KMS-11 (cell line): ENCODE data around the gene MRGPRD.

ENCODE experiments used
- H2AFZ ChIP-seq: fragments of 200-600 bp; sonication (generic); 2 replicates; pipeline ENCODE4 v1.6.1; 2016; ENCODE audit warnings: antibody characterized with exemption, mixed run types, low read depth
- H3K27ac ChIP-seq: fragments of 200-600 bp; sonication (generic); 2 replicates; pipeline ENCODE4 v1.6.1; 2016; ENCODE audit warnings: mild to moderate bottlenecking, mixed run types
- H3K27me3 ChIP-seq: fragments of 200-600 bp; sonication (generic); 2 replicates; pipeline ENCODE4 v1.6.1; 2017; ENCODE audit warnings: mild to moderate bottlenecking, low read depth, mixed run types, moderate library complexity; ENCODE audit not compliant: insufficient read depth
- H3K36me3 ChIP-seq: fragments of 200-600 bp; sonication (generic); 2 replicates; pipeline ENCODE4 v1.6.1; 2017; ENCODE audit warnings: mild to moderate bottlenecking, mixed run types; ENCODE audit not compliant: insufficient read depth
- H3K4me1 ChIP-seq: fragments of 200-600 bp; sonication (generic); 2 replicates; pipeline ENCODE4 v1.6.1; 2016; ENCODE audit warnings: mild to moderate bottlenecking, low read depth, mixed run types; ENCODE audit not compliant: poor library complexity, severe bottlenecking
- H3K4me2 ChIP-seq: fragments of 200-600 bp; sonication (generic); 2 replicates; pipeline ENCODE4 v1.7.0; 2016; ENCODE audit warnings: mild to moderate bottlenecking, mixed run types
- H3K4me3 ChIP-seq: fragments of 200-600 bp; sonication (generic); IDR thresholded peaks from 2 replicates; pipeline ENCODE4 v1.6.1; 2017; ENCODE audit warnings: low read depth, low read length, mixed read lengths; ENCODE audit not compliant: insufficient read depth
- H3K79me2 ChIP-seq: fragments of 200-600 bp; sonication (generic); 2 replicates; pipeline ENCODE4 v1.6.1; 2016; ENCODE audit warnings: low read depth, mixed run types; ENCODE audit not compliant: insufficient read depth
- H3K9ac ChIP-seq: fragments of 200-600 bp; sonication (generic); 2 replicates; pipeline ENCODE4 v1.6.1; 2016; ENCODE audit warnings: mild to moderate bottlenecking, mixed run types
- H4K20me1 ChIP-seq: fragments of 200-600 bp; sonication (generic); 2 replicates; pipeline ENCODE4 v1.6.1; 2016; ENCODE audit warnings: mild to moderate bottlenecking, mixed run types; ENCODE audit not compliant: insufficient read depth
- TF ChIP-seq, protein P1 (sequence below): fragments of 200-600 bp; sonication (generic); conservative IDR thresholded peaks from 2 replicates; pipeline ENCODE4 v1.6.1; 2017; ENCODE audit warnings: low read depth, mild to moderate bottlenecking, antibody characterized with exemption, low read length, moderate library complexity, mixed read lengths

Gene MRGPRD

DNA sequence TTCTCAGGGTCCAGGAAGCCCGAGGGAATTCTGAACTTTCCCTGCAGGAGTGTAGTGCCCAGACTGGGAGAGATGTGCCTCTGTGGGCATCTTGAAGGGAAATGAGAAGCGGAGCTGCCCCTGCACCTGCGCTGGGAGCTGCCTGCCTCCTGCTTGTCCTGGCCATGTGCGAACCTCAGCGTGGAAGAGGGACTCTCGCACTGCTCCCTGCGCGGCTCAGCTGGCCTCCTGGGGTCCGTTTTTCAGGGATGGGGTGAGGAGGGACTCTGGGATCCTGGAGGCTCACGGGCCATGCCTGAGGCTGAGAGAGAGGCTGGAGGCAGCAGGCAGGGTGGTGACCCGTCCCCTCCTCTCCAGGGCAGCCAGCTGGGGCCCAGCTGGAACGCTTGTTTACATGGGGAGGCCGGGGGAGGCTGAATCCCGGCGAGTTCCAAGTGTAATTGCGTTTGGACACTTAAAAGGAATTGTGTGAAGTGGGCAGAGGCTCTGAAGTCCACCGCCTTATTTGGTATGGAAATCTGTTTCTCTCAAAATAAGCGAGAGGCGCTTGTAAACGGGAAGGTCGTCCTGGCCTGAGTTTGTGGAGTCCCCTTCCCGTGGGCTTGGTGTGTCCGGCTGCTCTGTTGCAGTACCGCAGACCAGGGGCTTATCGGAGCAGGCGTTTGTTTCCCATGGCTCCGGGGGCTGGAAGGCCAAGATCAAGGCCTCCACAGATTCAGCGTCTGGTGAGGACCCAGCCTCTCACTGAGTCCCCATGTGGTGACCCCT lies 33.5 kb upstream of the MRGPRD start:
- Histone ChIP-seq H3K36me3 (no peaks in the 10 kb centered on the region), H2AFZ (no peak overlapping the region), H4K20me1 (no peaks in the 10 kb centered on the region), H3K4me2 (no peak overlapping the region), H3K27me3 (peaks cover 39% of the 10 kb centered on the region), H3K9ac (no peak overlapping the region), H3K79me2 (no peaks in the 10 kb centered on the region), H3K4me3 (no peak overlapping the region), H3K4me1 (no peaks in the 10 kb centered on the region), H3K27ac (no peak overlapping the region)
- TF ChIP-seq, protein P1, sequence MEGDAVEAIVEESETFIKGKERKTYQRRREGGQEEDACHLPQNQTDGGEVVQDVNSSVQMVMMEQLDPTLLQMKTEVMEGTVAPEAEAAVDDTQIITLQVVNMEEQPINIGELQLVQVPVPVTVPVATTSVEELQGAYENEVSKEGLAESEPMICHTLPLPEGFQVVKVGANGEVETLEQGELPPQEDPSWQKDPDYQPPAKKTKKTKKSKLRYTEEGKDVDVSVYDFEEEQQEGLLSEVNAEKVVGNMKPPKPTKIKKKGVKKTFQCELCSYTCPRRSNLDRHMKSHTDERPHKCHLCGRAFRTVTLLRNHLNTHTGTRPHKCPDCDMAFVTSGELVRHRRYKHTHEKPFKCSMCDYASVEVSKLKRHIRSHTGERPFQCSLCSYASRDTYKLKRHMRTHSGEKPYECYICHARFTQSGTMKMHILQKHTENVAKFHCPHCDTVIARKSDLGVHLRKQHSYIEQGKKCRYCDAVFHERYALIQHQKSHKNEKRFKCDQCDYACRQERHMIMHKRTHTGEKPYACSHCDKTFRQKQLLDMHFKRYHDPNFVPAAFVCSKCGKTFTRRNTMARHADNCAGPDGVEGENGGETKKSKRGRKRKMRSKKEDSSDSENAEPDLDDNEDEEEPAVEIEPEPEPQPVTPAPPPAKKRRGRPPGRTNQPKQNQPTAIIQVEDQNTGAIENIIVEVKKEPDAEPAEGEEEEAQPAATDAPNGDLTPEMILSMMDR: no peak

GRCh38 chr11:69013009-69013951 lies 32.5 kb upstream of the MRGPRD start, which contains the start of gene MRGPRF:
Gene MRGPRF (minus strand): TSS chr11:69013246. CDS start chr11:69009901, 3,345 bp downstream.
- H3K4me2 ChIP-seq: no peak within 1 kb of the TSS
- no peak within 1 kb of the TSS for H3K9ac ChIP-seq
- H3K4me3 ChIP-seq: no peak within 1 kb of the TSS
- TF ChIP-seq, protein P1: no peak
- no peak within 1 kb of the TSS for H2AFZ ChIP-seq
- H3K27ac ChIP-seq: no peak within 1 kb of the TSS
- no peaks in the 10 kb centered on the region for H3K36me3 ChIP-seq
- H4K20me1 ChIP-seq: no peaks in the 10 kb centered on the region
- H3K27me3 ChIP-seq: peaks cover 49% of the 10 kb centered on the region
- H3K79me2 ChIP-seq: no peaks in the 10 kb centered on the region
- H3K4me1 ChIP-seq: no peaks in the 10 kb centered on the region

- peaks cover 57% of the 10 kb centered on the region for H3K27me3 ChIP-seq
- TF ChIP-seq, protein P1: no peak
- no peak overlapping the region for H3K27ac ChIP-seq
- H3K4me1 ChIP-seq: no peaks in the 10 kb centered on the region
- H3K79me2 ChIP-seq: no peaks in the 10 kb centered on the region
- no peak overlapping the region for H3K4me3 ChIP-seq
- no peaks in the 10 kb centered on the region for H3K36me3 ChIP-seq
- H4K20me1 ChIP-seq: no peaks in the 10 kb centered on the region
- H3K4me2 ChIP-seq: no peak overlapping the region
- H3K9ac ChIP-seq: no peak overlapping the region
- H2AFZ ChIP-seq: no peak overlapping the region
Observed at GRCh38 chr11:69012092-69013008, 31.6 kb upstream of the MRGPRD start.

DNA sequence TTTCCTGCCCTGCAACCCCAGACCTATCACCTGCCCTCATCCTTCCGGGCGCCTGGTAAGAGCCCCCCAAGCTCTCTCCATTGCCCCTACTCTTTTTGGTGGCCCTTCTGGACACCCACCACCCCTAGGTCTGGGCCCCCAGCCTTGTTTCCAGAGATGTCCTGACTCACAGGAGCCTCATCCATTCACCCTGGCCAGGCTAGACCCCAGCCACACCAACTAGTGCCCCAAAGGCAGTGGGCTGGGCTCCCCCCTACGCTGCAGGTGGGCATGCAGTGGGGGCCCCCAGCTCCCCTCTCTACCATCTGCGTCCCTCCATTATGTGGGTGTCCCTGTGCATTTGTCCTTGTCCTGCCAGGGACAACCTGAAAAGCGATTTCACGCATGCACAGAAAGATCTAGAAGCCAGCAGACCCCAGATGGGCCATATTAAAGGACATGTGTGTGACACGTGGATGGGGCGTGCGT lies 30.9 kb upstream of the MRGPRD start:
- no peaks in the 10 kb centered on the region for H3K36me3 ChIP-seq
- H3K4me1 ChIP-seq: no peaks in the 10 kb centered on the region
- peaks cover 64% of the 10 kb centered on the region for H3K27me3 ChIP-seq
- no peak overlapping the region for H3K4me3 ChIP-seq
- H3K4me2 ChIP-seq: no peak overlapping the region
- no peak overlapping the region for H3K9ac ChIP-seq
- no peak overlapping the region for H2AFZ ChIP-seq
- TF ChIP-seq, protein P1: no peak
- H3K27ac ChIP-seq: no peak overlapping the region
- H3K79me2 ChIP-seq: no peaks in the 10 kb centered on the region
- no peaks in the 10 kb centered on the region for H4K20me1 ChIP-seq
